Measurements from ENCODE around the gene ZNF821. TPM values are rescaled to one million over a fixed set of nuclear protein-coding genes. Genes with fewer than 3 reads are reported as not detected.

ZNF821 gene, protein sequence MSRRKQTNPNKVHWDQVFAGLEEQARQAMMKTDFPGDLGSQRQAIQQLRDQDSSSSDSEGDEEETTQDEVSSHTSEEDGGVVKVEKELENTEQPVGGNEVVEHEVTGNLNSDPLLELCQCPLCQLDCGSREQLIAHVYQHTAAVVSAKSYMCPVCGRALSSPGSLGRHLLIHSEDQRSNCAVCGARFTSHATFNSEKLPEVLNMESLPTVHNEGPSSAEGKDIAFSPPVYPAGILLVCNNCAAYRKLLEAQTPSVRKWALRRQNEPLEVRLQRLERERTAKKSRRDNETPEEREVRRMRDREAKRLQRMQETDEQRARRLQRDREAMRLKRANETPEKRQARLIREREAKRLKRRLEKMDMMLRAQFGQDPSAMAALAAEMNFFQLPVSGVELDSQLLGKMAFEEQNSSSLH
- 11.4 and 16.1 TPM in 2 replicates for total RNA-seq (2014; rRNA removed; shearing (Covaris generic); ENCODE audit: low replicate concordance)

DNA sequence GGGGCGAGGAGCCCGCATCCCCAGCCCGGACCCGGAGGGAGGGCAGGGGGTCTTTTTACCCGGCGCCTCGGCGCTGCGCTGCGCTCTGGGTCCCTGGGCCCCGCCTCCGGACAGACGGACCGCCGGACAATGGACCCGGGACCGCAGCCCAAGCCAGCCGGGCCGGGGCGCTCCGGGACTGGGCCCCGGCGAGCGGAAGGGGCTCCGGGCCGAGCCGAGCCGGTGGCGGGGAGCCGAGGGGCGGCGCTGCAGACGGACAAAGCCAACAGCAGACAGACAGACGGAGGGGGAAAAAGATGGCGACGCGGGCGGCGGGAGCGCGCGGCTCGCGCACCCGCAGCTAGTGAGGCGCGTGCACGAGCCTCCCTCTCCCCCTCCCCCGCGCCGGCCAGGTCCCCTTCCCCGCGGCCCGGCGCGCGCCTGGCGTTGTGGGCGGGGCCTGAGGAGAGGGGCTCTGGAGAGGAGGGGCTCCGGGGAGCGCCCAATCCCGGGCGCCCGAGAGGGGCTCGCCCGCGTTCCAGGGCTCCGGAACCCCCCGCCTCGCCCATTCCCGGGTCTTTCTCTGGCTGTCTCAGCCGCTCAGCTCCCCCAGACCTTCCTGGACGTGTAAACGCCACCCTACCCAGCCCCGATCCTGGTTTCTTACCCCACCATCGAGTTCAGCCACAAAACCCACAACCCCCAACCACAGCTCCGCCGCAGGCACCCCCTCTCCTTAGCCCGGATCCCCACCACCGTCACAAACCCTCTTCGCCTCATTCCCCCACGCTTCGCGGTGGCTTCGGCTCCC is at the start of gene ZNF821:
Gene ZNF821 (minus strand): TSS at position 334 of the 790 bp plus-strand sequence. CDS start 4,236 bp downstream, outside the sequence.
- in situ Hi-C loops (cut with HindIII; ENCODE audit: low pct_unique_long_range_greater_than_20kb, low sequenced_read_pairs): no loop called here
- peak; percentile 71 for DNase-seq (ENCODE audit: low read depth)

DNA sequence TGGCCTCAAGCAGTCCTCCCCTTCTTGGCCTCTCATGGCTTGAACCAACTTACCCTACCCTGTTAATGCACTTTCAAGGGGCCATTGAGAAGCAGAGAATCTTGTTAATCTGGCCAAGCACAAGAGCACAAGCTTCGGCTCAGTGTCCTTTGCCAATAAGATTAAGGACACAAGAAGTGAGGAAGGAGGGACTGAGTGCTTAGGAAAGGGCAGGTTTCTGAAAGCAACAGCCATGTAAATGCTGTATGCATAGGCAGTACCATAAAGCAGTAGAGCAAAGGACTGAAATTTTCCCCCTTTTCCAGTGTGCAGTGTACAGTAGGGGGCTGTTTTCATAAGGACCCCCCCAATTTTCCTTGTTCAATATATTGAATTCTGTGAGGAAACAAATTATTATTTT is 49.0 kb upstream of the ZNF821 start:
- in situ Hi-C loops (cut with HindIII; ENCODE audit: low pct_unique_long_range_greater_than_20kb, low sequenced_read_pairs): no loop called here
- DNase-seq (ENCODE audit: low read depth): no peak

DNA sequence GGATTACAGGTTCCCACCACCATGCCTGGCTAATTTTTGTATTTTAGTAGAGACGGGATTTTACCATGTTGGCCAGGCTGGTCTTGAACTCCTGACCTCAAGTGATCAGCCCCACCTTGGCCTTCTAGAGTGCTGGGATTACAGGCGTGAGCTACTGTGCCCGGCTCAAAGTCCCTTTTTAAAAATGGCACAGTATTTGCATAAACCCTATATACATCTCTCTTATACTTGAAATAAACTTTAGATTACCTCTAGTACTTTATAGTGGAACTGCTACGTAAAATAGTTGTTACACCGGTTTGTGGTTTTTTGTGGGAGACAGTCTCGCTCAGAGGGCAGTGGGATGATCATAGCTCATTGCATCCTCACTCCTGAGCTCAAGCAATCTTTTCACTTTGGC is 47.6 kb upstream of the ZNF821 start:
- no peak for DNase-seq (ENCODE audit: low read depth)
- in situ Hi-C loops (cut with HindIII; ENCODE audit: low pct_unique_long_range_greater_than_20kb, low sequenced_read_pairs): no loop called here

- no peak for DNase-seq (ENCODE audit: low read depth)
- in situ Hi-C loops (cut with HindIII; ENCODE audit: low pct_unique_long_range_greater_than_20kb, low sequenced_read_pairs): no loop called here
Observed at GRCh38 chr16:71931001-71931400, 47.0 kb upstream of the ZNF821 start.

DNA sequence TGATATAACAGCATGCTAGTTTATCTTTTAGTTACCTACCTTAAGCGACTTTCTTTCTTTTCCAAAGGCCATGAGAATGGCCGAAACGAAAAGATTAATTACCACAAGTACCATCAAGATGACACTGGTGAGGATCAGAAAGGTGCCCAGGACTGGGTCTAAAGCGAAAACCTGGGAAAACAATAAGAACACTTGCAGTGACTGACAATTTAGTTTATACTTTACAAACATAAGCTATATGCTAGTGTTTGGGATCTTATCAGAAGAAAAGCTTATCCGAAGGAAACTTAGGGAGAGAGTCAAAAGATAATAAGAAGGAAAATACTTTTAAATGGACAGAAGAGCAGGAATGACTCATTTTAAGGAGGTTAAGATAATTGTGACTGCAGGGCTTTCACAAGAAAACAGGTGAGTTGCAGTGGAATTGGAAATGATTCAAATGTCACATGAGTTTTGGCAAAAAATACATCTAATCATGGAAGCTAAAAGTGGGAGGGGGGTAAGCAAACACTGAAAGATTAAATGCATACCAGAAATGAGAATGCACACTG is 46.1 kb upstream of the ZNF821 start:
- in situ Hi-C loops (cut with HindIII; ENCODE audit: low pct_unique_long_range_greater_than_20kb, low sequenced_read_pairs): no loop called here
- DNase-seq (ENCODE audit: low read depth): peak; percentile 30

DNA sequence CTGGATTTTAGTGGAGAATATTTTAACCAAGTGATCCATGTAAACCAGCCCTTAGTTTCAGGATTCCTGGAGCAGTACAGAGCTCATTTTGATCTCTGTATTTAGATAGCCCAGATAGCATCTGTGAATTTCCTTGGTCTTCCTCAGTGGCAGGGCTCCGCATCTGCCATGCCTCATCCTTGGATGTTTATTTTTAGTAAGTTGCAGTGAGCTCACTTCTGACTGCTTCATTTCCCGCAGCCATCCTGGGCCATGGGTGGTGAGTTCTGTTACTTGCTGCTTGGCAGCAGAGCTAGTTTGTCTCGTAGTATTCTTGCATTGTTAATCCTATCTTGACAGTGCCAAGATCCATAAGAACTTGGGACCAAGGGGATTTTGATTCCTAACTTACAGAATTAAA is 45.1 kb upstream of the ZNF821 start:
- in situ Hi-C loops (cut with HindIII; ENCODE audit: low pct_unique_long_range_greater_than_20kb, low sequenced_read_pairs): no loop called here
- peak; percentile 62 for DNase-seq (ENCODE audit: low read depth)

GRCh38 chr16:71927787-71928186 is 43.8 kb upstream of the ZNF821 start:
- in situ Hi-C loops (cut with HindIII; ENCODE audit: low pct_unique_long_range_greater_than_20kb, low sequenced_read_pairs): no loop called here
- DNase-seq (ENCODE audit: low read depth): no peak

DNA sequence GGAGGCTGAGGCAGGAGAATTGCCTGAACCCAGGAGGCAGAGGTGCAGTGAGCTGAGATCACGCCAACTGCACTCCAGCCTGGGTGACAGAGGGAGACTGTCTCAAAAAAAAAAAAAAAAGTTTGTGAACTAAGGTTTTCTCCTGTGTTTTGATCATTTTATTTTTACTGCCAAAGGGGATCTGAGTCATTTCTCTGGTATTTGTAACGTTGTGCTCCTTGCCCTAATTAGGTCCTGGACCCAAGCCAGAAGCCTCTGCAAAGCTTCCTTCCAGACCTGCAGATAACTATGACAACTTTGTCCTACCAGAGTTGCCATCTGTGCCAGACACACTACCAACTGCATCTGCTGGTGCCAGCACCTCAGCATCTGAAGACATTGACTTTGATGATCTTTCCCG is 43.4 kb upstream of the ZNF821 start:
- peak; percentile 88 for DNase-seq (ENCODE audit: low read depth)
- in situ Hi-C loops (cut with HindIII; ENCODE audit: low pct_unique_long_range_greater_than_20kb, low sequenced_read_pairs): no loop called here

- in situ Hi-C loops (cut with HindIII; ENCODE audit: low pct_unique_long_range_greater_than_20kb, low sequenced_read_pairs): no loop called here
- DNase-seq (ENCODE audit: low read depth): no peak
Observed at GRCh38 chr16:71924710-71925109, 40.7 kb upstream of the ZNF821 start.

- no peak for DNase-seq (ENCODE audit: low read depth)
Observed at GRCh38 chr16:71923941-71924690, 40.1 kb upstream of the ZNF821 start.

DNA sequence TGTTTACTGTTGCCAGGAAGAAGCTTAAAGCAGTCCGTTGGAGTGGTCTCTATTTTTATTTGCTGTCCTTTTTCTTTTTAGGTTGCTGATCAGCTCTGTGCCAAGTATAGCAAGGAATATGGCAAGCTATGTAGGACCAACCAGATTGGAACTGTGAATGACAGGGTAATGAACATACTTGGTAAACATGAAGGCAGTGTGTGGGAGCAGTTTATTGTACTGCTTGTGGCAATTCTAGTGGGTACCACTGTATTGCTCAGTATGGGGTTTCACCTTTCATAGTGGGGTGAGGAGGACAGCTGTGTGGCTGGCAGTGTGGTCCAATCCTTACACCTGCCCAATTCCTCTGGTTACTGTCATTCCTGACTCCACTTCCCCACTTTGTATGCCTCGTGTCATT is 36.7 kb upstream of the ZNF821 start:
- in situ Hi-C loops (cut with HindIII; ENCODE audit: low pct_unique_long_range_greater_than_20kb, low sequenced_read_pairs): no loop called here
- DNase-seq (ENCODE audit: low read depth): no peak

More at GRCh38 chr16:71923941-71924690, 40.1 kb upstream of the ZNF821 start:
- in situ Hi-C loops (cut with HindIII; ENCODE audit: low pct_unique_long_range_greater_than_20kb, low sequenced_read_pairs): no loop called here

- no peak for DNase-seq (ENCODE audit: low read depth)
- in situ Hi-C loops (cut with HindIII; ENCODE audit: low pct_unique_long_range_greater_than_20kb, low sequenced_read_pairs): no loop called here
Observed at GRCh38 chr16:71919035-71919434, 35.1 kb upstream of the ZNF821 start.

DNA sequence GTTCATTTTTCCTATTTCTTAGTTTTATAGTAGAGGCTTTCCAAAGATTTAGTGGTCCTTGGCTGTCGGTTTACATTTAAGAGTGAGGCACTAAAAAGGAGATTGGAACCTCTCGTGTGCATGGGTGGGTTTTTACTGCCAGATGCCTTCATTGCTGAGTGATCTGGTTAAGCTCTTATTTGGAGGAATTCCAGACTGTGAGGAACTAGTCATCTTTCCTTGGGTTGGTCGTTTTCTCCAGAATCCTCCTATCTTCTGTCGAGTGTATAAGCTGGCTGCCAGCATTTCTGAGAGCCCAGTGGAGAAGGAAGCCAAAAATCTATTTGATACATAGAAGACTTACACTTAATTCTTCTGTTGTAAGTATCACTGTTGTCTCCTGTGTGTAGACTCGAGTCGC is 33.9 kb upstream of the ZNF821 start:
- DNase-seq (ENCODE audit: low read depth): no peak
- in situ Hi-C loops (cut with HindIII; ENCODE audit: low pct_unique_long_range_greater_than_20kb, low sequenced_read_pairs): no loop called here

GRCh38 chr16:71916397-71916920 is 32.5 kb upstream of the ZNF821 start:
- no peak for DNase-seq (ENCODE audit: low read depth)
- in situ Hi-C loops (cut with HindIII; ENCODE audit: low pct_unique_long_range_greater_than_20kb, low sequenced_read_pairs): no loop called here

DNA sequence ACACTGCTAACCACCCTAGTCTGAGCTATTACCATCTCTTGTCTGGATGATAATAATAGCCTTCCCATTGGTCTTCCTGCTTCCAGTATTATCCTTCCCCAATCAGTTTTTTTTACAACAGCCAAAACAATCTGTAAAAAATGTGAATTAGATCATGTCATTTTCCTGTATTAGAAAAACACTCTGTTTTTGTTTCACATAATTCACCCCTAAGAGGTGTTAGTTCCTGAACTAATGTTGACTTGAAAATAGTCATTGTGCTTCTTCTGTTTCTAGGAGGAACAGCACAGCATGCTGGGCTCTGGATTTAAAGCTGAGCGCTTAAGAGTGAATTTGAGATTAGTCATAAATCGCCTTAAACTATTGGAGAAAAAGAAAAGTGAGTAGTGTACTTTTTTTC is 31.4 kb upstream of the ZNF821 start:
- in situ Hi-C loops (cut with HindIII; ENCODE audit: low pct_unique_long_range_greater_than_20kb, low sequenced_read_pairs): no loop called here
- DNase-seq (ENCODE audit: low read depth): no peak

- in situ Hi-C loops (cut with HindIII; ENCODE audit: low pct_unique_long_range_greater_than_20kb, low sequenced_read_pairs): no loop called here
- no peak for DNase-seq (ENCODE audit: low read depth)
Observed at GRCh38 chr16:71914802-71915201, 30.8 kb upstream of the ZNF821 start.

GRCh38 chr16:71912534-71913275 is 28.7 kb upstream of the ZNF821 start:
- DNase-seq (ENCODE audit: low read depth): no peak
- in situ Hi-C loops (cut with HindIII; ENCODE audit: low pct_unique_long_range_greater_than_20kb, low sequenced_read_pairs): no loop called here

DNA sequence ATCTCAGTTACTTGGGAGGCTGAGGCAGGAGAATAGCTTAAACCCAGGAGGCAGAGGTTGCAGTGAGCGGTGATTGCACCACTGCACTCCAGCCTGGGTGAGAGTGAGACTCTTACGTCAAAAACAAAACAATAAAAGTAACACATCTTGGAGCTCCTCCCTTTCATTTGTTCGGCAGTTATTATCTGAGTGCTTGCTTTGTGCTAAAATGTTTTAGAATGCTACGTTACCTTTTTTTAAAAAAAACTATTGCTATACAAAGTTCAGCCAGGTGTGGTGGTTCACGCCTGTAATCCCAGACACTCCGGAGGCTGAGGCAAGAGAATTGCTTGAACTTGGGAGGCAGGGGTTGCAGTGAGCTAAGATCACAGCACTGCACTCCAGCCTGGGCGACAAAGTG is 27.1 kb upstream of the ZNF821 start:
- in situ Hi-C loops (cut with HindIII; ENCODE audit: low pct_unique_long_range_greater_than_20kb, low sequenced_read_pairs): no loop called here
- DNase-seq (ENCODE audit: low read depth): no peak
